ENCODE measurements around the gene TLR9. TPM values are rescaled to one million over a fixed set of nuclear protein-coding genes. Genes with fewer than 3 reads are reported as not detected.

TLR9 gene
- total RNA-seq, 2 donors from 2014 or later = 0.25 to 0.27 TPM

GRCh38 chr3:52195823-52196331 lies 29.6 kb downstream of the TLR9 start:
- Histone ChIP-seq H3K9me3 (no peaks in the 10 kb centered on the region), H3K36me3 (no peaks in the 10 kb centered on the region), H3K4me1 (peaks cover 19% of the 10 kb centered on the region), H3K27me3 (no peaks in the 10 kb centered on the region), H3K4me3 (no peak overlapping the region), H3K9ac (ENCODE audit: low read depth in 2 of 2, low read length in 2 of 2) (no peak overlapping the region), H3K27ac (peak overlapping the region; percentile 84)
- DNase-seq = peak; percentile 26
- intact Hi-C loops (cut with DNase I) = no loop called here
- no peak for TF ChIP-seq CTCF (IDR thresholded peaks at IDR 0.05)

DNA sequence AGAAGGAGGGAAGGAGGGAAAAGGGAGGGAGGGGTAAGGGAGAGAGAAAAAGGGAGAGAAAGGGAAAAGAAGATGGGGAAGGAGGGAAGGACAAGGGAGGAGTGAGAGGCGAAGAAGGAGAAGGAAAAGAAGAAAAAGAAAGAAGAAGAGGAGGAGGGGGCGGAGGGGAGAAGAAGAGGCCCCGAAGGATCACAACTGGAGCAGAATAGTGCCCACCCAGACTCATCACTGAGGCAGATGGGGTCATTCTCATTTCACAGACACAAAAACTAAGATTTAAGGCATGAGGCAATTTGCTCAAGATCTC lies 30.2 kb downstream of the TLR9 start:
- Histone ChIP-seq H3K9me3 (no peaks in the 10 kb centered on the region), H3K9ac (ENCODE audit: low read depth in 2 of 2, low read length in 2 of 2) (no peak overlapping the region), H3K27ac (peak overlapping the region; percentile 84), H3K36me3 (no peaks in the 10 kb centered on the region), H3K4me1 (peaks cover 19% of the 10 kb centered on the region), H3K4me3 (no peak overlapping the region), H3K27me3 (no peaks in the 10 kb centered on the region)
- intact Hi-C loops (cut with DNase I) = no loop called here
- TF ChIP-seq CTCF (IDR thresholded peaks at IDR 0.05) = no peak
- DNase-seq = no peak

- Histone ChIP-seq H3K27ac (peak overlapping the region; percentile 84), H3K9ac (ENCODE audit: low read depth in 2 of 2, low read length in 2 of 2) (no peak overlapping the region), H3K9me3 (no peaks in the 10 kb centered on the region), H3K4me1 (peaks cover 19% of the 10 kb centered on the region), H3K27me3 (no peaks in the 10 kb centered on the region), H3K4me3 (no peak overlapping the region), H3K36me3 (no peaks in the 10 kb centered on the region)
- TF ChIP-seq CTCF (IDR thresholded peaks at IDR 0.05) = no peak
- intact Hi-C loops (cut with DNase I) = loop anchor here (5.0 kb wide), 1 partner anchor 37 kb away; no protein-coding TSS in a partner anchor
- DNase-seq = peak; percentile 64
These were observed 30.8 kb downstream of the TLR9 start for GRCh38 chr3:52194485-52195290.

DNA sequence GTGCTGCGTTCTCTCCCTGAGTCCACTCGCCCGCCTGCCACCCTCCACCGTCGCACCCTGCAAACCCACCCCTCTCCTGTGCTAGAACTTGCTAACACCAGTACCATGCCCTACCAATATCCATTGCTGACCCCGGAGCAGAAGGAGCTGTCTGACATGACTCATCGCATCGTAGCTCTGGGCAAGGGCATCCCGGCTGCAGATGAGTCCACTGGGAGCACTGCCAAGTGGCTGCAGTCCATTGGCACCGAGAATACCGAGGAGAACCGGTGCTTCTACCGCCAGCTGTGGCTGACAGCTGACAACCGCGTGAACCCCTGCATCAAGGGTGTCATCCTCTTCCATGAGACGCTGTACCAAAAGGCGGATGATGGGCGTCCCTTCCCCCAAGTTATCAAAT lies 32.4 kb downstream of the TLR9 start:
- Histone ChIP-seq H3K4me3 (no peak overlapping the region), H3K9me3 (no peaks in the 10 kb centered on the region), H3K27ac (no peak overlapping the region), H3K27me3 (no peaks in the 10 kb centered on the region), H3K9ac (ENCODE audit: low read depth in 2 of 2, low read length in 2 of 2) (no peak overlapping the region), H3K36me3 (no peaks in the 10 kb centered on the region), H3K4me1 (peaks cover 16% of the 10 kb centered on the region)
- no peak for DNase-seq
- intact Hi-C loops (cut with DNase I) = loop anchor here (5.0 kb wide), 1 partner anchor 36 kb away; no protein-coding TSS in a partner anchor
- no peak for TF ChIP-seq CTCF (IDR thresholded peaks at IDR 0.05)

DNA sequence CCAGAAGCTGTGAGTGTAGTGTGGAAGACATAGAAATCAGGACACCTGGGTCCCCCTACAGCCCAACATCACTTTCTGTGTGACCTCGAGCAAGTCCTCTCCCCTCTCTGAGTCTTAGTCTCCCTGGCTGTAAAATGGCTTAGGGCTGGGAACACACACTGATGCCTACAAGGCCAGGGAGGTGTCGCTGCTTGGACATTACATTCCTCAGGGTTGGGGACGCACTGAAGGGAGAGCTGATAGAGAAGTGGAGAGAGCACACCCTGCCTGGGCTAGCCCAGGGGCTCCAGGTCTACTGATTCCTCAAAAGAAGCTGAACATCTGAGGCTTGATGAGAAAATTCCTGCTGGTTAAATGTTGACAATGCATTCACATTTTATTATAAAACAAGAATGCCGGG lies 33.8 kb downstream of the TLR9 start:
- Histone ChIP-seq H3K27me3 (no peaks in the 10 kb centered on the region), H3K9ac (ENCODE audit: low read depth in 2 of 2, low read length in 2 of 2) (no peak overlapping the region), H3K4me3 (no peak overlapping the region), H3K36me3 (no peaks in the 10 kb centered on the region), H3K9me3 (no peaks in the 10 kb centered on the region), H3K27ac (no peak overlapping the region), H3K4me1 (peaks cover 6% of the 10 kb centered on the region)
- intact Hi-C loops (cut with DNase I) = loop anchor here (5.0 kb wide), 1 partner anchor 34 kb away; no protein-coding TSS in a partner anchor
- TF ChIP-seq CTCF (IDR thresholded peaks at IDR 0.05) = no peak
- no peak for DNase-seq
